Measurements from ENCODE around the gene DIPK1C. TPM values are rescaled to one million over a fixed set of nuclear protein-coding genes. Genes with fewer than 3 reads are reported as not detected.

DIPK1C gene
- total and polyA plus RNA-seq, 9 of the 15 experiments (the other 6 are each of a cell fraction or from before 2014, with no cell fraction given): 0.04 to 0.32 (median 0.15) TPM; not detected in 2

DNA sequence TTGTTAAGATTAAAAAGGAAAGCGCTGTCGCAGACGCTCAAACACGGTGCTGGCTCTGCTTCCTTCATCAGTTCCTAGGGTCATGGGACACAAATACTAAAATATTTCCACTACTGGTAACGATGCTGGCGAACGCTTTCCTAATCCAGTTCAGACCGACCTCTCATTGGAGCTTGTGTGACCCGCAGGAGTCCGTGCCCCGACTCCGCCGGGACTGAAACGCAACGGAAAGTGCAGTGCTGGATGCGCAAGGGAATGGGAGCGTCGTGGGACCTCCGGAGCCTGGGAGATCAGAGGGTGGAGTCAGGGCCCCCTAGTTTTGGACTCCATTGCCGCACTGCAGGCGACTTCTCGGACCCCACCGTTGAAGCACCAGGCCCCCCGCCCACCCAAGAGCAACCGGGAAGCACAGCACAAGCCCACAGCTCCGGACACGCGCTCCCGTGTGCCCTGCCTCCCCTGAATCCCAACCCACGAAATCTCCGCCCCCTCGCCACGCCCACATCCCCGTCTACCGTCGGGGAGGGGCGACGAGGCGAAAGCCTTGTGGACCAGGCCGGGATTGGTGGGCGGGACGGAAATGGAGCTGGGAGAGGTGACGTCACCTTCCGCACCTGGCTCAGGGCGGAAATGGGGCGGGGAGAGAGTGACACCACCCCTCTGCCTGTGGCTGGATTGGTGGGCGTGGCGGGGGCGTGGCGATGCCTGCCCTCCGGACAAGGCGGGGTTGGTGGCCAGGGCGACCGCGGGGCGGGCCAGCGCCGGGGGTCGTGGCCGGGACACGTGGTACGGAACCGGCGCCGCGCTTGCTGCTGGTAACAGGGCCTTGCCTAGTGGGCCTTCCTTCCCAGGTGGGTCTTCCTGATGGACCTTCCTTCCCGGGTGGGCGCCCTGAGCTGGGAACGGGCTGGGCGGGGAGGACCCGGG lies 38.7 kb upstream of the DIPK1C start, which contains the start of gene CNDP2 (continued):
- TF ChIP-seq EHMT2 (IDR thresholded peaks at IDR 0.05) (no peak), UBTF (IDR thresholded peaks at IDR 0.05; ENCODE audit: borderline replicate concordance in 1 of 2, low read depth in 2 of 2, low read length in 2 of 2) (no peak), GABPB1 (CRISPR knock-in tag; IDR thresholded peaks at IDR 0.05) (peak; percentile 84), ZBTB11 (CRISPR knock-in tag; IDR thresholded peaks at IDR 0.05) (peak in 1 of 3 experiments; percentile 50; a peak in 1 of 6 replicates), PATZ1 (CRISPR knock-in tag; IDR thresholded peaks at IDR 0.05; ENCODE audit: borderline replicate concordance) (no peak), VEZF1 (CRISPR knock-in tag; IDR thresholded peaks at IDR 0.05) (peak; percentile 80), ZNF507 (tag; conservative IDR thresholded peaks at IDR 0.05) (no peak), ZNF586 (CRISPR knock-in tag; conservative IDR thresholded peaks at IDR 0.05) (no peak), RB1 (IDR thresholded peaks at IDR 0.05; ENCODE audit: low read depth) (no peak), RAD51 (IDR thresholded peaks at IDR 0.05; ENCODE audit: borderline replicate concordance, low read depth) (peak; percentile 83), HLTF (IDR thresholded peaks at IDR 0.05) (no peak), MTA3 (IDR thresholded peaks at IDR 0.05; ENCODE audit: borderline replicate concordance) (no peak), RUNX1 (IDR thresholded peaks at IDR 0.05; ENCODE audit: low read depth) (no peak)
- TF ChIP-seq, protein P1, sequence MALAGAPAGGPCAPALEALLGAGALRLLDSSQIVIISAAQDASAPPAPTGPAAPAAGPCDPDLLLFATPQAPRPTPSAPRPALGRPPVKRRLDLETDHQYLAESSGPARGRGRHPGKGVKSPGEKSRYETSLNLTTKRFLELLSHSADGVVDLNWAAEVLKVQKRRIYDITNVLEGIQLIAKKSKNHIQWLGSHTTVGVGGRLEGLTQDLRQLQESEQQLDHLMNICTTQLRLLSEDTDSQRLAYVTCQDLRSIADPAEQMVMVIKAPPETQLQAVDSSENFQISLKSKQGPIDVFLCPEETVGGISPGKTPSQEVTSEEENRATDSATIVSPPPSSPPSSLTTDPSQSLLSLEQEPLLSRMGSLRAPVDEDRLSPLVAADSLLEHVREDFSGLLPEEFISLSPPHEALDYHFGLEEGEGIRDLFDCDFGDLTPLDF (CRISPR knock-in tag; IDR thresholded peaks at IDR 0.05): no peak
